DMS53 treated with DMSO at 0.1 percent for 48 hours (cell line): ENCODE results near the gene DNAJC10.
"Not testable (repeated sequence)": the region's sequence is repeated elsewhere in the genome, so short reads cannot be mapped to it uniquely, and the experiment has no call there.

Experiments
- DNase-seq: peaks from one replicate; lab custom pipeline; 2025; ENCODE audit not compliant: unreplicated experiment; lab: John Stamatoyannopoulos, UW

The DNAJC10 gene, protein sequence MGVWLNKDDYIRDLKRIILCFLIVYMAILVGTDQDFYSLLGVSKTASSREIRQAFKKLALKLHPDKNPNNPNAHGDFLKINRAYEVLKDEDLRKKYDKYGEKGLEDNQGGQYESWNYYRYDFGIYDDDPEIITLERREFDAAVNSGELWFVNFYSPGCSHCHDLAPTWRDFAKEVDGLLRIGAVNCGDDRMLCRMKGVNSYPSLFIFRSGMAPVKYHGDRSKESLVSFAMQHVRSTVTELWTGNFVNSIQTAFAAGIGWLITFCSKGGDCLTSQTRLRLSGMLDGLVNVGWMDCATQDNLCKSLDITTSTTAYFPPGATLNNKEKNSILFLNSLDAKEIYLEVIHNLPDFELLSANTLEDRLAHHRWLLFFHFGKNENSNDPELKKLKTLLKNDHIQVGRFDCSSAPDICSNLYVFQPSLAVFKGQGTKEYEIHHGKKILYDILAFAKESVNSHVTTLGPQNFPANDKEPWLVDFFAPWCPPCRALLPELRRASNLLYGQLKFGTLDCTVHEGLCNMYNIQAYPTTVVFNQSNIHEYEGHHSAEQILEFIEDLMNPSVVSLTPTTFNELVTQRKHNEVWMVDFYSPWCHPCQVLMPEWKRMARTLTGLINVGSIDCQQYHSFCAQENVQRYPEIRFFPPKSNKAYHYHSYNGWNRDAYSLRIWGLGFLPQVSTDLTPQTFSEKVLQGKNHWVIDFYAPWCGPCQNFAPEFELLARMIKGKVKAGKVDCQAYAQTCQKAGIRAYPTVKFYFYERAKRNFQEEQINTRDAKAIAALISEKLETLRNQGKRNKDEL

DNA sequence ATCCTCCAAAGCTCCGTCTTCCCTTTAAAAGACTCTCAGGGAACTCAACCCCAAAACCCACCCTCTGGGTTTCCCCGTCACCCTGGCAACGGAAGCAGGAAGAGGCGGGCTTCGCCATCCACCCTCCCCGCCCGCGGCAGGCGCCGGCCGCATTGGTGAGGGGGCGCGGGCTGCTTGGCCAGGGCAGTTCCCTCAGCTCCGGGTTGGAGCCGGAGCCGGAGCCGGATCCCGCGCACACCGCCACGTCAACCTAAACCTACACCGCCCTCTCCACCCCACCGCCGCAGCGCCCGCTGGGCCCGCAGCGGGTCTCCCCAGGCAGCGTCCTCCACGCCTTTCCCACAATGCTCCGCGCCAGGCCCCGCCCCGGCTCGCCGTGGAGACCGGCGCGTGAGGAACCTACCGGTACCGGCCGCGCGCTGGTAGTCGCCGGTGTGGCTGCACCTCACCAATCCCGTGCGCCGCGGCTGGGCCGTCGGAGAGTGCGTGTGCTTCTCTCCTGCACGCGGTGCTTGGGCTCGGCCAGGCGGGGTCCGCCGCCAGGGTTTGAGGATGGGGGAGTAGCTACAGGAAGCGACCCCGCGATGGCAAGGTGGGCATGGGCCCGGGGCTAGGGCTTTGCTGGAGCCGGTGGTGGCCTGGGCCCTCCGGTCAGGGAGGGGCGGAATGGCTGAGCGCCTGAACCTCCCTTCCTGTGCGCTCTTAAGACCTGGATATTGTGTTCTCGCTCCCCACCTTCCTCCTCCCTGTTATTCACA, at the start of gene DNAJC10:
DNAJC10 (plus strand) TSS at position 366 of the 758 bp plus-strand sequence. CDS start 1,830 bp downstream, outside the sequence.
- DNase-seq: peak; percentile 98

DNA sequence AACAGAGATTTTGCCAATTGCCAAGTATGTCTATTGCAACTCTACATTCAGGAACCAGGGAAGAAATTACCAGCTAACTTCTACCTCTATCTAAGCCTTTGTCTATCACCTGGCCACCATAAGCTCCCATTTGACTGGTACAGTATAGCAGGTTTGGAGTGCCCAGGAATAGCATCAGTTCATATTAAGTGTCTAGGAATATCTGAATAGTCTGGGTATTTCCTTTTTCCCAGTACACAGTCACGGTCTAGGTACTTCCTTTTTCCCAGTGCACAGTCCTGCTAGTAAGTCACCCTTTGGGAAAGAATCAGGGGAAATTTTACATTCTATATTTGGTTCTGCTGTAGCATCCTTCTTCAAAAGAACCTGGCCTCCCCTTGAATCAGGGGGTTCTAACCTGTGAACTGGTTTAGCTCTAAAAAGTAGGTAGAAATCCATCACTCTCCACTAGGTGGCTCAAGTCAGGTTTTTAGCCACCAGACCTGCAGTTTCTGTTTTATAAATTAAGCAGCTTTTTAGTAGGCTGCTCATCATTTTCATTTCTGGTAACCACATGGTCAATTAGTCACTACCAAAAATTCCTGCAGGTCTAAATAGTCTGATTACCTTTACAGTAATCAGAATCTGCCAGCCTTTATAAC, 49.3 kb upstream of the DNAJC10 start:
- DNase-seq: peak; percentile 78

DNA sequence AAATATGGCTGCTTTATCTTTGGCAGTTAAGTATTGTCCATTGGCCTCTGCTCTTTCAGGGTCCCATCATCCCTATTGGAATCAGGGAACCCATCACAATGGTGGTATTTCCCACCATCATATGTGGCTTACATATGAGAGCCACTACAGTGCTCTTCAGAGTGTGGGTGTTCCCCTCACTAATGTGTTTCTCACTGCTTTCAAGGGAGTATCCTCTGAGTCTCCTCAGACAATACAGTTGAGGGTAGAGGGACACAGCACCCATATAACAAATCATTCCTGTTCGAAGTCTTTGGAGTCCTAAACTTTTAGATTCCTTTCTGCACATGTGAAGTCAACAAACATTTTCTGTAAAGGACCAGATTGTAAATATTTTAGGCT, 48.8 kb upstream of the DNAJC10 start:
- DNase-seq: peak; percentile 42

DNA sequence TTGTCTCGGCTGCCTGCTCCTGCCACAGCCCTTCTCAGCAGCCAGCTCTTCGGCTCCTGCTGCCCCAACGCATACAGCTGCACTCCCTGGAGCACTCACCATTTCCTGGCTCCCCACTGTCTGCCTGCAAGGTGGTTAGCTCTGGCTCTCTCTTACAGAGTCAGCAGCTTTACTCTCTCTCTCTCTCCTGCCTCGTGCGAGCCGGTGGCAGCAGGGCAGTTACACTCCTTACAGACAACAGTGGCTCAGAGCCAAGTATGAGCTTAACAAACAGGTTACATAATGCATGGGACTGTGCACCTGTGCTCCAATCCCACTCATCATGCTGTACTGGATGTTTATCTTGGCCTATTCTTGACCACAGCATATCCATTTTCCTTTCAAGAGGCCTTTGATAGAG, 47.4 kb upstream of the DNAJC10 start:
- peak; percentile 100 for DNase-seq

DNA sequence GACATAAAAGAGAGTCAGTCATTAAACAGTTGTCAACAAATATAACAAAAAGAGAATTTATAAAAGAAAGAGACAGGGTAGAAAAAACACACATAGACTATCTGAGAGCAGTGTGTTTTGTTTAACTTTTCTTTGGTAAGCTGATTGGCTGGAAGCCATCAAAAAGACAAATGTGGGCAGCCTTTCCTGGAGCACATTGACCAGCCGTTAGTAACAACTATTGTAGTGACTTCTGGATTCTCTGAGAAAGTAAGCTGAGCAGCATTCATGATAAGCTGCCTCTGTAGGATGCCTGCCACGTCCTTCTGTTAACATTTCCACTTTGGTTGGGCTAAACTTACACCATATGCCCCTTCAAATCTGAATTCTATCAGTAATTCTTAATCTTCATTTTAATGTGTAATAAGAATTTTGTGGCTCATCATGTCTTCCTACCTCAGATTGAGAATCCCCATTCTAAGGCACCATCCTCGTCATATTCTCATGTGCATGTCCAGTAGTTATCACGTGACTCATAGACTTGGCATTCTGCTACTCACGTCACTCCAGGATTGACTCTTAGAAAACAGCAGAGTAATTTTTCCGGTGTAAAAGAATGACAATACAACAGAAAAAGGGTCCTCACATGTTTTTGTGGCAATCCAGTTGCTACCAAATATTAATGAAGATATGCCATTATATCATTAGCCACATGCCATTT, 43.4 kb upstream of the DNAJC10 start:
- no peak for DNase-seq

DNA sequence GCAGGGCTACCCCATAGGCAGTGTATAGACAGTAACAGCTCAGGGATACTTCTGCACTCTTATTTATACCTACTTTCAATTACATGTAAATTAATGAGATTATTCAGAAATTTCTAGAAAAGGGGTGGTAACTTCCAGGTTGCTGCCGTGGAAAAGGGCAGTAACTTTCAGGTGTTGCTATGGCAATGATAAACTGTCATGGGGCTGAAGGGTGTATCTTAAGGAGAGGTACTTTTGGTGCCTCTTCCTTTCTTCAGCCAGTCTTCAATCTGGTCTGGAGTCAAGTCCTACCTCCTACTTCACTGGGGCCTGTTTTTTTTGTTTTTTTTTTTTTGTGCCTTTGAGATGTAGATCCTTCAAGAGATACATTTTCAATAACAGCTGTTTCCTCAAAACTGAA, 35.2 kb upstream of the DNAJC10 start:
- DNase-seq: no peak

DNA sequence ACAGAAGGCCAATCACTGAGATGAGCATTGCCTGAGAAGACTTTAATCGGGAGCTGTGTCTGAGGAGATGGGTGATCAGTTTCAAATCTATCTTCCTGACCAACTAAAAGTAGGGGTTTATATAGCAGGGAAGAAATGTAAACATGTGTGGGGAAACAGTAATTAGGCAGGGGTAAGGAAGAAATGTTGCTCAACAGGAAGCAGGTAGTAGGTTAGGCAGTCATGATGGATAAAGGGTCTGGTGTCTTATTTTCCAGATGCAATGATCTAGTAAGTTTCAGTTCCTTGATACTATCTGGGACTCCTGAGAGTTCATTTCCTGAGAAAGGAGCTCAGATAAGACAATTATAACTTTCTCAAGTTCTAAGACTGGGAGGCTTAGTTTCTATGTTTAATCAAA, 33.8 kb upstream of the DNAJC10 start:
- no peak for DNase-seq

DNA sequence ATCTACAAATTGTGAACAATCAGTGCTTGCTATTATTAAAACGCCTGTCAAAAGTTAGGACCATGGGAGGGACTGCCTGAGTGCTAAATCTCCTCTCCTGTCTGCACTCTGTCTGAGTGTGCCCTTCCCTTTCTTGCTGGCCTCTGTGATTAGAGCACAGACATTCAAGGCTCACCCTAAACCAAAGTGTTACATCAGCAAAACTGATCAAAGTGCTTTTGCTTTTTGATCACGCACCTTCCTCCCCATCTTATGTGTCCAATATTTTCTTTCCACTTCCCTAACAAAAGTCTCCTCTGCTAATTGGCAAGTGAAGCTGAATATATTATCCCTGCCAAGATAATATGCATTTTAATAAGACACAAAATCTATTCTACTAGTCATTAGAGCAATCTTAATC, 30.5 kb upstream of the DNAJC10 start:
- DNase-seq: no peak

DNA sequence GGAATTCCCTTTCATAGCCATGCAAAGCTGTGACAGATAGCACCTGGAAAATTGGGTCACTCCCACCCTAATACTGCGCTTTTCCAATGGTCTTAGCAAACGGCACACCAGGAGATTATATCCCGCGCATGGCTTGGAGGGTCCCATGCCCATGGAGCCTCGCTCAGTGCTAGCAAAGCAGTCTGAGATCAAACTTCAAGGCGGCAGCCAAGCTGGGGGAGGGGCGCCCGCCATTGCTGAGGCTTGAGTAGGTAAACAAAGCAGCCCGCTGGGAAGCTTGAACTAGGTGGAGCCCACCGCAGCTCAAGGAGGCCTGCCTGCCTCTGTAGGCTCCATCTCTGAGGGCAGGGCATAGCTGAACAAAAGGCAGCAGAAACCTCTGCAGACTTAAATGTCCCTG, 29.3 kb upstream of the DNAJC10 start:
- not testable (repeated sequence) for DNase-seq

DNA sequence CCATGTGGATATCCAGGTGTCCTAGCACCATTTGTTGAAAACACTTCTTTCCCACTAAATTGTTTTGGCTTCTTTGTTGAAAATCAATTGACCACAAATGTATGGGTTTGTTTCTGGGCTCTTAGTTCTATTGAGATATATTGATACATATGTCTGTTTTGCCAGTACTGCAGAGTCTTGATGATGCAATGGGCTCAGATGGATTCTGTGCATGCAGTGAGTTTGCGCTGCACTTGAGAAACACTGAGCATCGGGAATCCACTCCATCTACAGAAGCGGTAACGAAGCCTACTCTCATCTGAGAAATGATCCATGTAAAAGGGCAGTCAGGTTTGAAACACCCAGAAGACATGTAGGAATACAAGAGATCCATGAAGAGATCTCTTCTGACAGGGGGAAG, 21.9 kb upstream of the DNAJC10 start:
- peak; percentile 27 for DNase-seq

DNA sequence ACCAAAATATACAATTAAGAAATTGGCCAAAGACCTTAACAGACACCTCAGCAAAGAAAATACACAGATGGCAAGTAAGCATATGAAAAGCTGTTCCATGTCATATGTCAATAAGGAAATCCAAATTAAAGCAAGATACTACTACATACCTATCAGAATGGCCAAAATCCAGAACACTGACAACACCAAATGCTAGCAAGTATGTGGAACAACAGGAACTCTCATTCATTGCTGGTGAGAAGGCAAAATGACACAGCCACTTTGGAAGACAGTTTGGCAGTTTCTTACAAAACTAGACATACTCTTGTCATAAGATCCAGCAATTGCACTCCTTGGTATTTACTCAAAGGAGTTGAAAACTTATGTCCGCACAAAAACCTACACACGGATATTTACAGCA, 20.3 kb upstream of the DNAJC10 start:
- no peak for DNase-seq

DNA sequence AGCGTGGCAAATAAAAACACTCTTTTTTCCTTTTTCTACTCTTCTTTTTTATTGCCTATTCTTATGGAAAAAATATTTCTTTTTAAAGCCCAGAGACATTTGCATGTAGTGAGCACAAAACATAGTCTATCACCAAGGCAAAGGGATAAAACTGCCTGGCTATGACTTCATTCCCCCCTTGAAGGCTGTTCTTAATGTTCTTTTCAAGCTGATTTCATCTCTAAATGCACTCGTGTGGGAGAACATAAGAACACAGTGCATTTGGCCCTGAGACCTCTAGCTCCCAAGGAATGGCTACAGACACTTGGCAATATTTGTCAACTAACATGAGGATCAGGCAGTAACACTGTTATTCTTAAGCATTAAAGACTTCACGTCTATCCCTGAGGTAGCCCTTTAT, 17.4 kb upstream of the DNAJC10 start:
- DNase-seq: no peak

DNA sequence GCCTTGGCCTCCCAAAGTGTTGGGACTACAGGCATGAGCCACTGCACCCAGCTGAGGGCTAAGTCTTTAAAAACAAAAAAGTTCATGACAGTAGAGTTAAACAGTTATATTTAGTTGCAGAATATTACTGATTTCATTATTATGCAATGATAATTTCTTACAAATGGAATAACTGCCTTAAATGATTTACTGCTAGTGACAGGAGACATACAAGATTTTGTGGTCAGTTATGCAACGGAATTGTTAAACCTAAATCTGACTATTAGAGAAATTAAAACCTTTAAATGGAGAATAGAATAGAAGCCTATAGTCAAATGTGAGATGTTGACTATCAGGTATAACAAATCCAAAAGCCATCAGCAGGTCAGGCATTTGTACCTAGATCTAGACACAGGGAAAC, 10.3 kb upstream of the DNAJC10 start:
- DNase-seq: no peak

DNA sequence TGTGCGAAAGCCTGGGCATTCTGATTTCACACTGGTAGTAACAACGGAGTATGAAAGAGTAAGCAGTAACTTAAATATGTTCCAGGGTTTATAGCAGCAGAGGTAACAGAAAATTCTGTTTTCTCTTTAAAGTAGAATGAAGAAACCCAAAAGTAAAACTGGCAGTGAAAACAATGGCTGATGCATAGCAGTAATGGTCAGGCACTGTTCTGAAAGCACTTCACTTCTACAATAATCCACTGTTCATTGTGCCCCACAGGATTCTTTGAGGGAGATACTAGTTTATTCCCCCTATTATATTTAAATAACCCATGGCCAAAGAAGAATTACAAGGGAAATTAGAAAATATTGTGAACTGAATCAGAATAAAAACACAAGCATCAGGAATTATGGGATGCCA, 9.3 kb upstream of the DNAJC10 start:
- DNase-seq: no peak

DNA sequence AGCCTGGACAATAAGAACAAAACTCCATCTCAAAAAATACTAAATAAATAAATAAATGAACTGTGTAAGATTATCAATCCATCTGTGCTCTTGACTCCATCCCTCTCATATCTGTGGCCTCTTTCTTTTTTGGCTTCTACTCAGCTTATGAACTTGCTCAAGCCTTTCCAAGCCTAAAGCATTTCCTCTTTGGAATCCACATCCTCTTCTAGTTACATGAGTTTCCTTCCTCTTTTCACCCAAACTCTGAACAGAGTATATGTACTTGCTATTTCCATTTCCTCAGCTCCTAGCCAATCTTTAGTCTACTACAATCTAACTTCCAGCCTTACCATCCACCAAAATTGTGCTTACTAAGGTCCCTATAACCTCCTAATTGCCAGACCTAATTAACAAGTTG, 2.5 kb upstream of the DNAJC10 start:
- no peak for DNase-seq

DNA sequence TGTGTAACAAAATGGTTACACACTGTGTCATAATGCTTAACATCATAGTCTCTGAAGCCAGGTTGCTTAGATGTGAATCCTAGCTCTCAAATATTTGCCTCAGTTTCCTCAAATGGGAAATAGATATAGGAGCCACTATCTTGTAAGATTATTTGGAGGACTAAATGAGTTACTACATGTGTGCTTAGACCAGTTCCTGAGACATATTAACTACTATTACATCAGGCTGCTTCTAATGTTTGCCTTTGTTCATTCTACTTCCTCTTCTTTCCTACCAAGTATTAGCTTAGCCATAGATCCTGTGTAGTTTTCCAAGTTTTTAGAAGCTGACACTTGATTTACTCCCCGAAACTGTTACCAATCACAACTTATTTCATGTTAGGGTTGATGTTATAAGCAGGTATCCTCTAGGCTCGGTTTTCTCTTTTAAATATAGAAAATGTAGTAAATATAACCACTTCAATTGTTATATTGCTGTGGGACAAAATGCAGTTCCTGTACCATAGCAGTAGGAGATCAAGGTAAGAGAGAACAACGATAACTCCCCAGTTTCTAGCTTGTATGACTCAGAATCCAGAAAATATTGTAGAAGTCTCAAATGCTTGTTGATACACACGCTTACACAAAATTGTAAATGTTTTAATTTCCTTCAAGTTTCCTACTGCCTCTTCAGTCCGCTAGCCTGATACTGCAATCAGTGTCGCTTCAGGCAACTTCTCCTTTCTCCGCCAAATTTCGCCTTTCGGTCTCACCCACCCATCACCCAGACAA, 751 bp upstream of the DNAJC10 start:
- DNase-seq: peak; percentile 96

DNA sequence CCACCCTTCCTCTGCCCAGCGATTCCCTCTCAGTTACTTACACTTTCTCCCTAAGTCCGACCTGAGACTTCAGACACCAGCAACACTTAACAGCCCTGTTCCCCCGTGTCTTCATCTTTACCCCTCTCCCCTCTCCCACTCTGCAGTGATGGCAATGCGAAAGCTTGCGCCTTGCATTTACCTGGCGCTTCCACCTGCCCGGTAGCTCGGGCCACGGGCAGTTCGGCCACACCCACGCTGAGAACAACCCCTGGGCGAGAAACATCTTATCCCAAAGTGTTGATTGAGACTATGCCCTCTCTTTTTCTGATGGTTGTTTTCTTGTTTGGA, 558 bp downstream of the DNAJC10 start:
- DNase-seq: peak; percentile 68

DNA sequence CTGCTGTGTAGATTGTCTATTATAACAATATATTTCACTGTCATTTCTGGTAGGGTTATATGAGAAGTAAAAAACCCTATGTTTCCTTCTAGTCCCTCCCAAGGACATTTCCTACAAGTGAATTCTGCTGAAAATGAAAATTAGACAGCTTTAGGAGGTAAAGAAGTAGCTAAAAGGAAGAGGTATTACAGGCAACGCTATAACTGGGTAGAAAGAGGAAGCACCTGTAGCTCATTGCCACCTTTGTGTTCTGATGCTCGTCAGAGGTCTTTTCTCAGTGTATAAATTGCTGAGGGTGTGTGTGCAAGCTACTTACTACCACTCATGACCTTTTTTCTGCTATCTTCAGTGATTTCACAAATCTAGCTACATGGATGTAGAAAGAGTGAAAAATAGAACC, 1.4 kb downstream of the DNAJC10 start:
- peak; percentile 60 for DNase-seq

DNA sequence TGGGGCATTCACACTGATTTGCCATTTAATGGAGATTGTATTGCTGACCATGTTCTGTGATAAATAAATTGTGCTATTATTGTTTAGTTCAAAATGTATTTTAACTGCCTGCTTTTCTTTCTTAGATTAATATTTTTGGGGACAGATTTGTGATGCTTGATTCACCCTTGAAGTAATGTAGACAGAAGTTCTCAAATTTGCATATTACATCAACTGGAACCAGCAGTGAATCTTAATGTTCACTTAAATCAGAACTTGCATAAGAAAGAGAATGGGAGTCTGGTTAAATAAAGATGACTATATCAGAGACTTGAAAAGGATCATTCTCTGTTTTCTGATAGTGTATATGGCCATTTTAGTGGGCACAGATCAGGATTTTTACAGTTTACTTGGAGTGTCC, 1.8 kb downstream of the DNAJC10 start:
- no peak for DNase-seq

DNA sequence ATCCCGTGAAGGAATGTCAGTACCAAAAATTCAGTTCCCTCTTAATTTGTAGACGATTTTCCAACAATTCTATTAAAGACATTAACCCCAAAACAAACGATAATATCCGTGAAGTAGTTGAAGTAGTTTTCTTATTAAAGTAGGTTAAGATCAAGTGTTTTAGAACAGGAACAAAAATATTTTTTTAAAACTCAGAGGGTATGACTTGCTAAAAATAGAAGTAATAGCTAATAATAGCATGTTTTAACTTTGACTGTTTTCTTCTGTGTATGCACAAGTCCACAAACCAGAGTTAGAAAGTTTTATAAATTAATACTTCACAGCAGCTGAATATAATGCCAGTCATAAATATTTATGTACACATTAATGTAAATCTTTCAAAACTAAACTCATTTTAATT, 2.4 kb downstream of the DNAJC10 start:
- DNase-seq: no peak
